ENCODE results near the gene NAT9.

- TF ChIP-seq POLR2A (IDR thresholded peaks at IDR 0.05; ENCODE audit: low read depth, low read length): no peak
- no peak for TF ChIP-seq POLR2AphosphoS5 (IDR thresholded peaks at IDR 0.05; ENCODE audit: low read depth, low read length)
These were observed 32.4 kb downstream of the NAT9 start for GRCh38 chr17:74743755-74744154.
